Measurements from ENCODE around the gene TDRD1. TPM values are rescaled to one million over a fixed set of nuclear protein-coding genes. Genes with fewer than 3 reads are reported as not detected.

Gene TDRD1
- total and polyA plus RNA-seq, 10 of the 15 experiments (the other 5 are each of a cell fraction or from before 2014, with no cell fraction given) = 0.03 to 0.04 TPM; not detected in 8

DNA sequence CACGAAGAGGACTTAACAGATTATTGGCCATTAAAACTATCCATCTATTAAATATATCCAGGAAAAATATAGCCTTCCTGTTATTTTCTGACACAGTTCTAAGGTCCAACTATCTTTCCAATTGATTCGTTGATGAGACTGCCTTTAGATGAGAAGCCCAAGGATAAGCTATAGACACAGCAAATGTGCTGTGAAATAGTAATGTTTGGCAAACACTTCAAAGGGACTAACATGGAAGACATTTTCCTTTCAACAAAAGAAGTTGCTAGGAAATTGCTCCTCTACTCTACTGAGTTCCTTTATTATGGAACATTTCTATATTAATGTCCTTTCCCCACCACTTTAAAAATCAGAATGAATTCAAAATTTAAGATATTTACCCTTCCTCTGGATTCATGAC, 43.7 kb upstream of the TDRD1 start:
- Histone ChIP-seq H3K36me3 (ENCODE audit: control insufficient read depth in 2 of 2, insufficient read depth in 2 of 2, low read length in 1 of 2) (peaks cover 0 to 7% of the 10 kb centered on the region in 2 experiments; a peak in 2 of 4 replicates), H3K9me3 (replicated peaks; ENCODE audit: control insufficient read depth, insufficient read depth, low read length) (no peaks in the 10 kb centered on the region), H3K27ac (ENCODE audit: control insufficient read depth, insufficient read depth) (no peak overlapping the region), H3K4me1 (ENCODE audit: control insufficient read depth, insufficient read depth, low read length) (no peaks in the 10 kb centered on the region), H3K9ac (ENCODE audit: control insufficient read depth, insufficient read depth, low read length) (no peak overlapping the region), H2AFZ (ENCODE audit: control insufficient read depth, low read depth, low read length) (no peak overlapping the region), H4K20me1 (ENCODE audit: control insufficient read depth, insufficient read depth) (no peaks in the 10 kb centered on the region), H3K4me2 (ENCODE audit: control insufficient read depth, insufficient read depth) (no peak overlapping the region), H3K4me3 (no peak overlapping the region), H3K27me3 (replicated peaks in 1 of 2; ENCODE audit: control insufficient read depth in 2 of 2, insufficient read depth in 2 of 2, low read length in 1 of 2) (no peaks in the 10 kb centered on the region), H3K79me2 (ENCODE audit: control insufficient read depth, insufficient read depth, low read length) (no peaks in the 10 kb centered on the region)
- ATAC-seq (no peak), DNase-seq (ENCODE audit: low read depth, low spot score) (no peak), FAIRE-seq (no peak)
- intact Hi-C loops (cut with micrococcal nuclease; ENCODE audit: unreplicated experiment) (no loop called here), in situ Hi-C loops (cut with MboI) (no loop called here)
- POLR2A ChIA-PET = no interaction called here
- no TSS peak for BruUV-seq (replicated peaks)
- CTCF ChIA-PET = no interaction called here
- SMC1A ChIA-PET (ENCODE audit: uncharacterized antibody, unreplicated experiment) = no interaction called here
- no peak for TF ChIP-seq STAT1 (conservative IDR thresholded peaks at IDR 0.05)
- TF ChIP-seq, protein P1, sequence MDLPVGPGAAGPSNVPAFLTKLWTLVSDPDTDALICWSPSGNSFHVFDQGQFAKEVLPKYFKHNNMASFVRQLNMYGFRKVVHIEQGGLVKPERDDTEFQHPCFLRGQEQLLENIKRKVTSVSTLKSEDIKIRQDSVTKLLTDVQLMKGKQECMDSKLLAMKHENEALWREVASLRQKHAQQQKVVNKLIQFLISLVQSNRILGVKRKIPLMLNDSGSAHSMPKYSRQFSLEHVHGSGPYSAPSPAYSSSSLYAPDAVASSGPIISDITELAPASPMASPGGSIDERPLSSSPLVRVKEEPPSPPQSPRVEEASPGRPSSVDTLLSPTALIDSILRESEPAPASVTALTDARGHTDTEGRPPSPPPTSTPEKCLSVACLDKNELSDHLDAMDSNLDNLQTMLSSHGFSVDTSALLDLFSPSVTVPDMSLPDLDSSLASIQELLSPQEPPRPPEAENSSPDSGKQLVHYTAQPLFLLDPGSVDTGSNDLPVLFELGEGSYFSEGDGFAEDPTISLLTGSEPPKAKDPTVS (IDR thresholded peaks at IDR 0.05; ENCODE audit: low read depth, low read length) = no peak
- TF ChIP-seq NR2C2 (IDR thresholded peaks at IDR 0.05; ENCODE audit: borderline replicate concordance, control insufficient read depth, insufficient read length, low read depth) = no peak
- TF ChIP-seq RCOR1 (conservative IDR thresholded peaks at IDR 0.05; ENCODE audit: low read depth, low read length) = no peak
- no peak for TF ChIP-seq ZSCAN29 (IDR thresholded peaks at IDR 0.05)
- no peak for TF ChIP-seq CHD1 (IDR thresholded peaks at IDR 0.05; ENCODE audit: low read depth, low read length)
- TF ChIP-seq TARDBP (IDR thresholded peaks at IDR 0.05; ENCODE audit: borderline replicate concordance) = no peak
- no peak for TF ChIP-seq ELK1 (IDR thresholded peaks at IDR 0.05; ENCODE audit: low read depth, low read length)
- TF ChIP-seq SUPT20H (IDR thresholded peaks at IDR 0.05; ENCODE audit: borderline replicate concordance, control insufficient read depth, low read depth, low read length) = no peak
- TF ChIP-seq BACH1 (IDR thresholded peaks at IDR 0.05; ENCODE audit: borderline replicate concordance) = no peak
- TF ChIP-seq MLLT1 (IDR thresholded peaks at IDR 0.05) = no peak
- 96% methylated on average over 2 of the region's 2 CpGs for WGBS (ENCODE audit: insufficient coverage, insufficient replicate concordance, low lambda C conversion rate, missing lambda C conversion rate)
- RAD21 ChIA-PET (ENCODE audit: unreplicated experiment) = no interaction called here
